ENCODE results near the gene MGME1. TPM values are rescaled to one million over a fixed set of nuclear protein-coding genes. Genes with fewer than 3 reads are reported as not detected.
"Not testable (repeated sequence)": the region's sequence is repeated elsewhere in the genome, so short reads cannot be mapped to it uniquely, and the experiment has no call there.

The MGME1 gene
- total RNA-seq, 2 donors from 2014 or later = 31.9 to 33.9 TPM

GRCh38 chr20:18019068-18019467 is 50.2 kb downstream of the MGME1 start:
- Mint-ChIP-seq H3K27ac (no peak overlapping the region), H3K36me3 (no peaks in the 10 kb centered on the region), H3K9me3 (no peaks in the 10 kb centered on the region)
- peak; percentile 49 to 76 for ATAC-seq
- DNase-seq (ENCODE audit: low spot score in 2 of 2) = no peak

GRCh38 chr20:18020931-18021330 is 52.1 kb downstream of the MGME1 start:
- ATAC-seq (no peak), DNase-seq (ENCODE audit: low spot score in 2 of 2) (no peak)
- Mint-ChIP-seq H3K27ac (no peak overlapping the region), H3K9me3 (no peaks in the 10 kb centered on the region), H3K36me3 (no peaks in the 10 kb centered on the region)

- ATAC-seq (no peak), DNase-seq (ENCODE audit: low spot score in 2 of 2) (no peak)
- Mint-ChIP-seq H3K27ac (no peak overlapping the region), H3K36me3 (no peaks in the 10 kb centered on the region), H3K9me3 (no peaks in the 10 kb centered on the region)
Measured at GRCh38 chr20:18024606-18025127, 55.8 kb downstream of the MGME1 start.

- not testable (repeated sequence) for H3K9me3 Mint-ChIP-seq; ATAC-seq; DNase-seq (ENCODE audit: low spot score in 2 of 2); H3K36me3 Mint-ChIP-seq; H3K27ac Mint-ChIP-seq
Measured at GRCh38 chr20:18027011-18027410, 58.2 kb downstream of the MGME1 start.

GRCh38 chr20:18030020-18030419 is 61.2 kb downstream of the MGME1 start:
- ATAC-seq (no peak), DNase-seq (ENCODE audit: low spot score in 2 of 2) (no peak)
- H3K9me3 Mint-ChIP-seq = no peaks in the 10 kb centered on the region
- no peak overlapping the region for H3K27ac Mint-ChIP-seq
- H3K36me3 Mint-ChIP-seq = no peaks in the 10 kb centered on the region

- H3K9me3 Mint-ChIP-seq = no peaks in the 10 kb centered on the region
- no peak for ATAC-seq
Measured at GRCh38 chr20:18031050-18031449, 62.2 kb downstream of the MGME1 start.

GRCh38 chr20:18031888-18032509 is 63.2 kb downstream of the MGME1 start:
- DNase-seq (ENCODE audit: low spot score in 2 of 2) = no peak
- no peak overlapping the region for H3K27ac Mint-ChIP-seq
- H3K36me3 Mint-ChIP-seq = no peaks in the 10 kb centered on the region
- ATAC-seq = no peak
- H3K9me3 Mint-ChIP-seq = no peaks in the 10 kb centered on the region

More at GRCh38 chr20:18031050-18031449, 62.2 kb downstream of the MGME1 start:
- Mint-ChIP-seq H3K27ac (no peak overlapping the region), H3K36me3 (no peaks in the 10 kb centered on the region)
- no peak for DNase-seq (ENCODE audit: low spot score in 2 of 2)

- Mint-ChIP-seq H3K9me3 (no peaks in the 10 kb centered on the region), H3K27ac (no peak overlapping the region), H3K36me3 (no peaks in the 10 kb centered on the region)
- ATAC-seq (no peak), DNase-seq (ENCODE audit: low spot score in 2 of 2) (no peak)
Measured at GRCh38 chr20:18032977-18033892, 64.4 kb downstream of the MGME1 start.

GRCh38 chr20:18034039-18034438 is 65.2 kb downstream of the MGME1 start:
- Mint-ChIP-seq H3K9me3 (no peaks in the 10 kb centered on the region), H3K36me3 (no peaks in the 10 kb centered on the region)
- ATAC-seq = no peak

GRCh38 chr20:18039063-18039462 is 70.2 kb downstream of the MGME1 start:
- ATAC-seq (no peak), DNase-seq (ENCODE audit: low spot score in 2 of 2) (no peak)
- peaks cover 0 to 3% of the 10 kb centered on the region in 2 donors for H3K9me3 Mint-ChIP-seq
- H3K27ac Mint-ChIP-seq = no peak overlapping the region
- peaks cover 4 to 7% of the 10 kb centered on the region in 2 donors for H3K36me3 Mint-ChIP-seq

More at GRCh38 chr20:18034039-18034438, 65.2 kb downstream of the MGME1 start:
- H3K27ac Mint-ChIP-seq = no peak overlapping the region
- no peak for DNase-seq (ENCODE audit: low spot score in 2 of 2)

Other genes with a start within 250 kb of the MGME1 start
- 100 to 1,000 TPM; 182 to 188 TPM for gene SNX5, start 224 bp upstream of the MGME1 start, total RNA-seq
- gene OVOL2, start 88.9 kb downstream of the MGME1 start, total RNA-seq = not detected
- 10 to 100 TPM in 1 of 2 donors, 1 to 10 TPM in 1; 6.8 to 11.3 TPM for gene KAT14, start 168.8 kb downstream of the MGME1 start, total RNA-seq
- gene PET117, start 168.8 kb downstream of the MGME1 start, total RNA-seq = 10 to 100 TPM in 1 of 2 donors, 1 to 10 TPM in 1; 9.8 to 13.9 TPM